WTC11 (cell line): ENCODE results near the gene KIF21A. TPM values are rescaled to one million over a fixed set of nuclear protein-coding genes. Genes with fewer than 3 reads are reported as not detected.

Experiments used
- ATAC-seq: fragments of 200-7000 bp; cut with Tn5 transposase; 2 replicates; pipeline ENCODE4 v1.10.0; 2021; ENCODE audit warnings: mild to moderate bottlenecking, moderate library complexity
- CTCF ChIA-PET: fragments of 300-600 bp; sonication (Branson Sonifier 250); formaldehyde crosslinking; loops from one replicate; lab custom pipeline; 2021; ENCODE audit warnings: antibody characterized with exemption; lab: Charles Lee
- POLR2A ChIA-PET: fragments of 350-600 bp; sonication (Branson Sonifier 250); formaldehyde crosslinking; loops from one replicate; lab custom pipeline; 2021; ENCODE audit warnings: antibody characterized with exemption; lab: Charles Lee
- DNase-seq: peaks from one replicate; pipeline ENCODE4 v3.0.0; 2021; ENCODE audit warnings: low spot score
- H3K27ac Mint-ChIP-seq: 2 replicates; pipeline ENCODE4 v1.8.0; 2021; ENCODE audit warnings: mixed read lengths
- H3K27me3 Mint-ChIP-seq: 2 replicates; pipeline ENCODE4 v1.8.0; 2021; ENCODE audit warnings: low read depth, mild to moderate bottlenecking, moderate library complexity, mixed read lengths
- H3K36me3 Mint-ChIP-seq: 2 replicates; pipeline ENCODE4 v1.8.0; 2021; ENCODE audit warnings: mixed read lengths
- H3K4me1 Mint-ChIP-seq: 2 replicates; pipeline ENCODE4 v1.8.0; 2022; ENCODE audit warnings: mixed read lengths
- H3K4me3 Mint-ChIP-seq: 2 replicates; pipeline ENCODE4 v1.8.0; 2021; ENCODE audit warnings: mild to moderate bottlenecking, moderate library complexity, mixed read lengths
- H3K9me3 Mint-ChIP-seq: 2 replicates; pipeline ENCODE4 v1.8.0; 2021; ENCODE audit warnings: mixed read lengths
- ATF2 ChIP-seq: sonication (generic); formaldehyde crosslinking; IDR thresholded peaks from 2 replicates; pipeline ENCODE4 v1.8.1; 2022; ENCODE audit warnings: low read depth, missing genetic modification reagents, borderline replicate concordance
- ELF4 ChIP-seq: sonication (generic); formaldehyde crosslinking; IDR thresholded peaks from 2 replicates; pipeline ENCODE4 v1.8.1; 2022; ENCODE audit warnings: low read depth, mild to moderate bottlenecking, moderate library complexity, missing genetic modification reagents
- ESRRA ChIP-seq: sonication (generic); formaldehyde crosslinking; IDR thresholded peaks from 2 replicates; pipeline ENCODE4 v1.8.1; 2022; ENCODE audit warnings: mild to moderate bottlenecking, missing genetic modification reagents, borderline replicate concordance
- IRF1 ChIP-seq: sonication (generic); formaldehyde crosslinking; IDR thresholded peaks from 2 replicates; pipeline ENCODE4 v1.8.0; 2023; ENCODE audit warnings: missing genetic modification reagents
- JAZF1 ChIP-seq: fragments of 250-450 bp; sonication (Bioruptor Pico); IDR thresholded peaks from 2 replicates; pipeline ENCODE4 v1.9.0; 2021; ENCODE audit warnings: moderate library complexity, mild to moderate bottlenecking, inconsistent platforms
- NFE2L1 ChIP-seq: sonication (generic); formaldehyde crosslinking; IDR thresholded peaks from 2 replicates; pipeline ENCODE4 v1.8.1; 2023; ENCODE audit warnings: missing genetic modification reagents
- NR1H2 ChIP-seq: sonication (generic); formaldehyde crosslinking; IDR thresholded peaks from 2 replicates; pipeline ENCODE4 v1.9.0; 2021; ENCODE audit warnings: mild to moderate bottlenecking, moderate library complexity, missing genetic modification reagents
- NR2C2 ChIP-seq: sonication (generic); formaldehyde crosslinking; IDR thresholded peaks from 2 replicates; pipeline ENCODE4 v1.8.0; 2022; ENCODE audit warnings: mild to moderate bottlenecking, missing genetic modification reagents
- RELA ChIP-seq: sonication (generic); formaldehyde crosslinking; IDR thresholded peaks from 2 replicates; pipeline ENCODE4 v1.8.1; 2022; ENCODE audit warnings: missing genetic modification reagents, mild to moderate bottlenecking, borderline replicate concordance
- TEAD4 ChIP-seq: sonication (generic); formaldehyde crosslinking; IDR thresholded peaks from 2 replicates; pipeline ENCODE4 v1.8.0; 2022; ENCODE audit warnings: mild to moderate bottlenecking, missing genetic modification reagents
- TP53 ChIP-seq: sonication (generic); formaldehyde crosslinking; IDR thresholded peaks from 2 replicates; pipeline ENCODE4 v1.8.1; 2023; ENCODE audit warnings: mild to moderate bottlenecking, missing genetic modification reagents
- USF1 ChIP-seq: sonication (generic); formaldehyde crosslinking; IDR thresholded peaks from 2 replicates; pipeline ENCODE4 v1.8.0; 2022; ENCODE audit warnings: mild to moderate bottlenecking, missing genetic modification reagents
- ZNF121 ChIP-seq: sonication (generic); formaldehyde crosslinking; IDR thresholded peaks from 2 replicates; pipeline ENCODE4 v1.8.0; 2023; ENCODE audit warnings: missing genetic modification reagents
- ZNF138 ChIP-seq: sonication (generic); formaldehyde crosslinking; conservative IDR thresholded peaks from 2 replicates; pipeline ENCODE4 v1.8.1; 2022; ENCODE audit warnings: mild to moderate bottlenecking, moderate library complexity, missing genetic modification reagents
- ZNF219 ChIP-seq: sonication (generic); formaldehyde crosslinking; IDR thresholded peaks from 2 replicates; pipeline ENCODE4 v1.8.0; 2023; ENCODE audit warnings: missing genetic modification reagents, mild to moderate bottlenecking, borderline replicate concordance
- ZNF423 ChIP-seq: fragments of 250-450 bp; sonication (Bioruptor Pico); IDR thresholded peaks from 2 replicates; pipeline ENCODE4 v2.1.2; 2022; ENCODE audit warnings: mild to moderate bottlenecking, moderate library complexity
- ZNF425 ChIP-seq: fragments of 250-450 bp; sonication (Bioruptor Pico); conservative IDR thresholded peaks from 2 replicates; pipeline ENCODE4 v1.9.0; 2021; ENCODE audit warnings: mild to moderate bottlenecking
- total RNA-seq: library from RNA; stranded (reverse); gene quantifications from 3 replicates; pipeline ENCODE4 v1.2.3, GENCODE V29; 2021
- TF ChIP-seq, protein P1 (sequence below): sonication (generic); formaldehyde crosslinking; IDR thresholded peaks from 2 replicates; pipeline ENCODE4 v1.8.1; 2023; ENCODE audit warnings: mild to moderate bottlenecking, missing genetic modification reagents, moderate library complexity
- TF ChIP-seq, protein P2 (sequence below): fragments of 250-450 bp; sonication (Bioruptor Pico); IDR thresholded peaks from 2 replicates; pipeline ENCODE4 v1.9.0; 2021; ENCODE audit warnings: mild to moderate bottlenecking
- TF ChIP-seq, protein P3 (sequence below): sonication (generic); formaldehyde crosslinking; IDR thresholded peaks from 2 replicates; pipeline ENCODE4 v1.8.1; 2023; ENCODE audit warnings: mild to moderate bottlenecking, missing genetic modification reagents
- TF ChIP-seq, protein P4 (sequence below): fragments of 250-450 bp; sonication (Bioruptor Pico); IDR thresholded peaks from 2 replicates; pipeline ENCODE4 v1.9.0; 2021; ENCODE audit warnings: mild to moderate bottlenecking

KIF21A gene
- total RNA-seq, 1 experiment from 2014 or later, result 34.7 TPM

DNA sequence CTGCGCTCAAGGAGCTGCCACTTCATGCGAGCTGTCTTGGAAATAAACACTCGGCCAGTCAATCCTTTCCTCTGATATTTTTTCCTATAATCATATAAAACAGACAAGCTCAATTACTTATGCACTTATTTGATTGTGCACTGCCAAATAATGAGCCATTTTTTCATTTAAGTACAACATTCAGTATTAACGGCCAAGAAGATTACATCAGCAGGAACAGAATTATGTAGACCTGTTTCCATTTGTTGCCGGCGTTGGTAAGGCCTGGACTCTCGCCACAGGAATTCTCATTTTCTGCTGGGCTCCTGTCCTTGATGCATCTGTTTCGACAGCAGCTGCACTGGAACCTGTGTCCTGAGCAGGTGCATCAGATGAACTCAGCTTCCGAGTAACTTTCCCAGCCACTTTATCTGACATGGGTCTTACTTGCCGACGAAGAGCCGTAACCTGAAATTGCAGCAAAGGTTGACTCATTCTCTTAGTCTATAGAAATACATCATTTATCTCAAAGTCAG lies 110.2 kb downstream of the KIF21A start:
- Mint-ChIP-seq H3K4me3 (no peak overlapping the region), H3K4me1 (no peaks in the 10 kb centered on the region), H3K36me3 (peaks cover 21% of the 10 kb centered on the region), H3K9me3 (no peaks in the 10 kb centered on the region), H3K27me3 (no peaks in the 10 kb centered on the region), H3K27ac (no peak overlapping the region)
- no peak for ATAC-seq
- no peak for TF ChIP-seq RELA (CRISPR knock-in tag)
- TF ChIP-seq, protein P1, sequence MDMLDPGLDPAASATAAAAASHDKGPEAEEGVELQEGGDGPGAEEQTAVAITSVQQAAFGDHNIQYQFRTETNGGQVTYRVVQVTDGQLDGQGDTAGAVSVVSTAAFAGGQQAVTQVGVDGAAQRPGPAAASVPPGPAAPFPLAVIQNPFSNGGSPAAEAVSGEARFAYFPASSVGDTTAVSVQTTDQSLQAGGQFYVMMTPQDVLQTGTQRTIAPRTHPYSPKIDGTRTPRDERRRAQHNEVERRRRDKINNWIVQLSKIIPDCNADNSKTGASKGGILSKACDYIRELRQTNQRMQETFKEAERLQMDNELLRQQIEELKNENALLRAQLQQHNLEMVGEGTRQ (CRISPR knock-in tag), result no peak
- no peak for TF ChIP-seq ZNF423 (CRISPR knock-in tag)
- no peak for TF ChIP-seq ZNF425
- no peak for DNase-seq
- ChIA-PET POLR2A (no interaction called here), CTCF (interaction anchor here (0.6 kb wide), 1 partner anchor 42 kb away, joined by 3 read pairs; no protein-coding TSS in a partner anchor)

- POLR2A ChIA-PET, result no interaction called here
- no peak for DNase-seq
- ATAC-seq, result no peak
- no peak overlapping the region for H3K4me3 Mint-ChIP-seq
- H3K9me3 Mint-ChIP-seq, result no peaks in the 10 kb centered on the region
- H3K27ac Mint-ChIP-seq, result no peak overlapping the region
- no peaks in the 10 kb centered on the region for H3K27me3 Mint-ChIP-seq
- peaks cover 21% of the 10 kb centered on the region for H3K36me3 Mint-ChIP-seq
- CTCF ChIA-PET, result no interaction called here
- no peaks in the 10 kb centered on the region for H3K4me1 Mint-ChIP-seq
- TF ChIP-seq ZNF425 (no peak), ZNF121 (CRISPR knock-in tag) (no peak), USF1 (CRISPR knock-in tag) (no peak), NR2C2 (no peak), NFE2L1 (no peak), TEAD4 (CRISPR knock-in tag) (no peak), TP53 (CRISPR knock-in tag) (no peak), ELF4 (CRISPR knock-in tag) (no peak), JAZF1 (CRISPR knock-in tag) (no peak), ZNF219 (no peak), ESRRA (CRISPR knock-in tag) (no peak), ATF2 (CRISPR knock-in tag) (no peak), ZNF138 (no peak), IRF1 (CRISPR knock-in tag) (no peak), NR1H2 (CRISPR knock-in tag) (no peak)
- TF ChIP-seq, protein P2, sequence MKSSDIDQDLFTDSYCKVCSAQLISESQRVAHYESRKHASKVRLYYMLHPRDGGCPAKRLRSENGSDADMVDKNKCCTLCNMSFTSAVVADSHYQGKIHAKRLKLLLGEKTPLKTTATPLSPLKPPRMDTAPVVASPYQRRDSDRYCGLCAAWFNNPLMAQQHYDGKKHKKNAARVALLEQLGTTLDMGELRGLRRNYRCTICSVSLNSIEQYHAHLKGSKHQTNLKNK (CRISPR knock-in tag), result no peak
- TF ChIP-seq, protein P3, sequence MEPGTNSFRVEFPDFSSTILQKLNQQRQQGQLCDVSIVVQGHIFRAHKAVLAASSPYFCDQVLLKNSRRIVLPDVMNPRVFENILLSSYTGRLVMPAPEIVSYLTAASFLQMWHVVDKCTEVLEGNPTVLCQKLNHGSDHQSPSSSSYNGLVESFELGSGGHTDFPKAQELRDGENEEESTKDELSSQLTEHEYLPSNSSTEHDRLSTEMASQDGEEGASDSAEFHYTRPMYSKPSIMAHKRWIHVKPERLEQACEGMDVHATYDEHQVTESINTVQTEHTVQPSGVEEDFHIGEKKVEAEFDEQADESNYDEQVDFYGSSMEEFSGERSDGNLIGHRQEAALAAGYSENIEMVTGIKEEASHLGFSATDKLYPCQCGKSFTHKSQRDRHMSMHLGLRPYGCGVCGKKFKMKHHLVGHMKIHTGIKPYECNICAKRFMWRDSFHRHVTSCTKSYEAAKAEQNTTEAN, result no peak
- TF ChIP-seq, protein P4, sequence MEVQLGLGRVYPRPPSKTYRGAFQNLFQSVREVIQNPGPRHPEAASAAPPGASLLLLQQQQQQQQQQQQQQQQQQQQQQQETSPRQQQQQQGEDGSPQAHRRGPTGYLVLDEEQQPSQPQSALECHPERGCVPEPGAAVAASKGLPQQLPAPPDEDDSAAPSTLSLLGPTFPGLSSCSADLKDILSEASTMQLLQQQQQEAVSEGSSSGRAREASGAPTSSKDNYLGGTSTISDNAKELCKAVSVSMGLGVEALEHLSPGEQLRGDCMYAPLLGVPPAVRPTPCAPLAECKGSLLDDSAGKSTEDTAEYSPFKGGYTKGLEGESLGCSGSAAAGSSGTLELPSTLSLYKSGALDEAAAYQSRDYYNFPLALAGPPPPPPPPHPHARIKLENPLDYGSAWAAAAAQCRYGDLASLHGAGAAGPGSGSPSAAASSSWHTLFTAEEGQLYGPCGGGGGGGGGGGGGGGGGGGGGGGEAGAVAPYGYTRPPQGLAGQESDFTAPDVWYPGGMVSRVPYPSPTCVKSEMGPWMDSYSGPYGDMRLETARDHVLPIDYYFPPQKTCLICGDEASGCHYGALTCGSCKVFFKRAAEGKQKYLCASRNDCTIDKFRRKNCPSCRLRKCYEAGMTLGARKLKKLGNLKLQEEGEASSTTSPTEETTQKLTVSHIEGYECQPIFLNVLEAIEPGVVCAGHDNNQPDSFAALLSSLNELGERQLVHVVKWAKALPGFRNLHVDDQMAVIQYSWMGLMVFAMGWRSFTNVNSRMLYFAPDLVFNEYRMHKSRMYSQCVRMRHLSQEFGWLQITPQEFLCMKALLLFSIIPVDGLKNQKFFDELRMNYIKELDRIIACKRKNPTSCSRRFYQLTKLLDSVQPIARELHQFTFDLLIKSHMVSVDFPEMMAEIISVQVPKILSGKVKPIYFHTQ, result no peak
Measured at GRCh38 chr12:39331539-39332261, 111.2 kb downstream of the KIF21A start.
